ENCODE measurements around the gene HOXA6.

HOXA6 gene

GRCh38 chr7:27123477-27124053 lies 24.0 kb downstream of the HOXA6 start:
- H3K27ac Mint-ChIP-seq, result peak overlapping the region in 1 of 2 donors; percentile 68
- DNase-seq (no peak), ATAC-seq (replicated peaks) (no peak)
- H3K4me3 Mint-ChIP-seq, result no peak overlapping the region
- H3K36me3 Mint-ChIP-seq (ENCODE audit: insufficient read depth), result peaks cover 3% of the 10 kb centered on the region
- no peaks in the 10 kb centered on the region for H3K9me3 Mint-ChIP-seq
- H3K4me1 Mint-ChIP-seq (ENCODE audit: low read depth in 2 of 2), result no peaks in the 10 kb centered on the region
- H3K27me3 Mint-ChIP-seq, result peaks cover 44 to 52% of the 10 kb centered on the region in 2 donors

DNA sequence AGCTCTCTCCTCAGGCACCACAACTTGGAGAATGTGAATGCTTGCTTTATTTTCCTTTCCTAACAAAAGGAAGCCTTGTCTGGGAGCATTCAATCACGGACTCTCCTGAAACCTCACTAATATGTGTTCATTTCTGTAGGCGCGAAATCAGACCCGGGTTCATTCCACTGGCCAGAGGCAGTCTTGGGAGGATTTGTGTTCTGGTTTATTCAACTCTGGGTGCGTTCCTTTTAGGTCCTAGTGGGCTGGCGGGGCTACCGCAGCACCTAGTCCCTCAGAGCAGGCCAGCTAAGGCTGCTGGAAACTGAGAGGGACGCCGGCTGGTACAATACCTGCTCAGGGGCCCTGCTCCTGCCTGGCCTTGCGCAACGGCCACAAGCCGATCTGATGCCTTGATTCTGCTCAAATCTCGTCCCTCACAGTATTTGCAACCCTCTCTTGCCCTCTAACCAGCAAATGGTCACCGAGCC lies 24.5 kb downstream of the HOXA6 start:
- H3K36me3 Mint-ChIP-seq (ENCODE audit: insufficient read depth), result peaks cover 3% of the 10 kb centered on the region
- H3K27me3 Mint-ChIP-seq, result peaks cover 41 to 50% of the 10 kb centered on the region in 2 donors
- ATAC-seq (replicated peaks) (no peak), DNase-seq (no peak)
- no peaks in the 10 kb centered on the region for H3K9me3 Mint-ChIP-seq
- no peaks in the 10 kb centered on the region for H3K4me1 Mint-ChIP-seq (ENCODE audit: low read depth in 2 of 2)
- no peak overlapping the region for H3K27ac Mint-ChIP-seq
- no peak overlapping the region for H3K4me3 Mint-ChIP-seq

- Mint-ChIP-seq H3K27ac (no peak overlapping the region), H3K4me3 (no peak overlapping the region), H3K36me3 (ENCODE audit: insufficient read depth) (peaks cover 3% of the 10 kb centered on the region), H3K9me3 (no peaks in the 10 kb centered on the region), H3K4me1 (ENCODE audit: low read depth in 2 of 2) (no peaks in the 10 kb centered on the region), H3K27me3 (peaks cover 34 to 50% of the 10 kb centered on the region in 2 donors)
- DNase-seq (no peak), ATAC-seq (replicated peaks) (no peak)
Measured at GRCh38 chr7:27122077-27122910, 25.3 kb downstream of the HOXA6 start.

DNA sequence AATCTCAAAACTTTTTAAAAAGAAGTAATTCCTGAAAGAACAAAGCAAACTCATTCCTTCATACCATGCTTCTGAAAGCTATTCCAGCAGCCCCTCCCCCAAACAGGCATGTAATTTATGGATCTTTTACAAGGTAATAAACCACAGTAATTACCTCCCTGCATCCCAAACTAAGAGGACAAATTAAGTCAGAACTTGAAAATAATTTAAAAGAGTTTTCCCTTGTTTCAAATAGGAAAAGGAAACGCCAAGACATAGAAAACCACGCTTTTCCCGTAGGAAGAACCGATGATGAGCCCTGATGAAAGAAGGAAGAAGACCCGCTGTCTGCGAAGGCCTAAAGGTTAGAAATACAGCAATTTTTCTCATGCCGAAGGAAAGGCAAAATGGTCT lies 25.9 kb downstream of the HOXA6 start:
- Mint-ChIP-seq H3K36me3 (ENCODE audit: insufficient read depth) (peaks cover 3% of the 10 kb centered on the region), H3K27me3 (peaks cover 28 to 49% of the 10 kb centered on the region in 2 donors), H3K9me3 (no peaks in the 10 kb centered on the region), H3K4me1 (ENCODE audit: low read depth in 2 of 2) (no peaks in the 10 kb centered on the region), H3K4me3 (no peak overlapping the region), H3K27ac (no peak overlapping the region)
- no peak for ATAC-seq (replicated peaks)
- no peak for DNase-seq

GRCh38 chr7:27119412-27119911 lies 28.1 kb downstream of the HOXA6 start:
- Mint-ChIP-seq H3K36me3 (ENCODE audit: insufficient read depth) (peaks cover 3% of the 10 kb centered on the region), H3K27me3 (peaks cover 8 to 36% of the 10 kb centered on the region in 2 donors), H3K4me1 (ENCODE audit: low read depth in 2 of 2) (no peaks in the 10 kb centered on the region), H3K9me3 (no peaks in the 10 kb centered on the region), H3K4me3 (no peak overlapping the region), H3K27ac (no peak overlapping the region)
- ATAC-seq (replicated peaks) (no peak), DNase-seq (no peak)

- Mint-ChIP-seq H3K4me3 (no peak overlapping the region), H3K9me3 (no peaks in the 10 kb centered on the region), H3K27me3 (peaks cover 0 to 27% of the 10 kb centered on the region in 2 donors), H3K27ac (no peak overlapping the region), H3K4me1 (ENCODE audit: low read depth in 2 of 2) (no peaks in the 10 kb centered on the region), H3K36me3 (ENCODE audit: insufficient read depth) (peaks cover 3% of the 10 kb centered on the region)
- DNase-seq (no peak), ATAC-seq (replicated peaks) (no peak)
Measured at GRCh38 chr7:27118580-27118979, 29.0 kb downstream of the HOXA6 start.

- DNase-seq, result no peak
- Mint-ChIP-seq H3K27ac (no peak overlapping the region), H3K9me3 (no peaks in the 10 kb centered on the region), H3K4me3 (no peak overlapping the region), H3K4me1 (ENCODE audit: low read depth in 2 of 2) (no peaks in the 10 kb centered on the region), H3K27me3 (peaks cover 0 to 23% of the 10 kb centered on the region in 2 donors), H3K36me3 (ENCODE audit: insufficient read depth) (peaks cover 3% of the 10 kb centered on the region)
- ATAC-seq (replicated peaks), result no peak
Measured at GRCh38 chr7:27117887-27118491, 29.6 kb downstream of the HOXA6 start.

DNA sequence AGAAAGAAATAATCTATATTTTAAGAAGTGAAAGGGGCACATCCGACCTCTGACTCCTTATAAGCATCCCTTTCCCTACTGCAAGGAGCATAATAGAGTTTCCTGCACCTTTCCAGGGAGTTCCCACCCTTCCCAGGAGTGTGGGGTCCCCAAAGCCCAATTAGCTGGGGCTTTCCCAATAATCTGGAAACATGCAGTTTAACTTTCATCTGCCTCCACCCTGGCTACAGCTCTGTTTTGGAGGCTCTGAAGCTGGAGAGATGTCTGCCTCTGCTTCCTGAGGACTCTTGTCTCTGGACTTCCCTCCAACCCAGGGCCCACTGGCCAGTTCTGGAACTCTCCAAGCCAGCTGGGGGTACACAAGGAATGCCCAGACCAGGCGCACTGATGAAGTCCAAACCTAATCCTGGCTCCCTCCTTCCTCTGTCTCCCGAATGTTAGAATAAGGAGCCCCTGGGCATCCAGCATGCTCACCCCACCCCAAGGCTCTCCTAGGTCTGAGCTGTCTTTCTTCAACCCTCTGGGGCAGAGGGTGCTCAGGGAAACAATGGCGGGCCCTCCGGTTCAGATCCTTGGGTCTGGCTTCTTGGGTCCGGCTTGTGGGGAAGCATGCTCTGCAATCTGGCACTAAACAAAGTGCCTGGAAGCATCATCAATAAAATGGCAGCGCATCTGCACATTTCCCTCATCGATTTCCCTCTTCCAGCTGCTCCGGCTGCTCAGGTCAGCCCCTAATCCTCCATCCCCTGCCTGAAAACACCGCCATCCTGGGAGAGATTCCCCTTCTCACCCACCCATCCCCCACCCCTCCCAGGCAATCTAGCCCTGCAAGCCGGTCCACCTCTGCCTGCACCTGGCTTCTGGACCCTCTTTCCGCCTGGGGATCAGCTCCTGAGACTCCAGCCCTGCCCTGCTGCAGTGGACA lies 30.4 kb downstream of the HOXA6 start:
- no peak overlapping the region for H3K27ac Mint-ChIP-seq
- peaks cover 0 to 23% of the 10 kb centered on the region in 2 donors for H3K27me3 Mint-ChIP-seq
- H3K4me3 Mint-ChIP-seq, result no peak overlapping the region
- no peak for ATAC-seq (replicated peaks)
- H3K4me1 Mint-ChIP-seq (ENCODE audit: low read depth in 2 of 2), result no peaks in the 10 kb centered on the region
- H3K36me3 Mint-ChIP-seq (ENCODE audit: insufficient read depth), result peaks cover 3% of the 10 kb centered on the region
- DNase-seq, result no peak
- H3K9me3 Mint-ChIP-seq, result no peaks in the 10 kb centered on the region

- H3K27ac Mint-ChIP-seq, result no peak overlapping the region
- H3K4me1 Mint-ChIP-seq (ENCODE audit: low read depth in 2 of 2), result no peaks in the 10 kb centered on the region
- no peak overlapping the region for H3K4me3 Mint-ChIP-seq
- H3K27me3 Mint-ChIP-seq, result peaks cover 0 to 31% of the 10 kb centered on the region in 2 donors
- no peak for ATAC-seq (replicated peaks)
- H3K9me3 Mint-ChIP-seq, result no peaks in the 10 kb centered on the region
- H3K36me3 Mint-ChIP-seq (ENCODE audit: insufficient read depth), result no peaks in the 10 kb centered on the region
- DNase-seq, result no peak
Measured at GRCh38 chr7:27116031-27116961, 31.3 kb downstream of the HOXA6 start.

DNA sequence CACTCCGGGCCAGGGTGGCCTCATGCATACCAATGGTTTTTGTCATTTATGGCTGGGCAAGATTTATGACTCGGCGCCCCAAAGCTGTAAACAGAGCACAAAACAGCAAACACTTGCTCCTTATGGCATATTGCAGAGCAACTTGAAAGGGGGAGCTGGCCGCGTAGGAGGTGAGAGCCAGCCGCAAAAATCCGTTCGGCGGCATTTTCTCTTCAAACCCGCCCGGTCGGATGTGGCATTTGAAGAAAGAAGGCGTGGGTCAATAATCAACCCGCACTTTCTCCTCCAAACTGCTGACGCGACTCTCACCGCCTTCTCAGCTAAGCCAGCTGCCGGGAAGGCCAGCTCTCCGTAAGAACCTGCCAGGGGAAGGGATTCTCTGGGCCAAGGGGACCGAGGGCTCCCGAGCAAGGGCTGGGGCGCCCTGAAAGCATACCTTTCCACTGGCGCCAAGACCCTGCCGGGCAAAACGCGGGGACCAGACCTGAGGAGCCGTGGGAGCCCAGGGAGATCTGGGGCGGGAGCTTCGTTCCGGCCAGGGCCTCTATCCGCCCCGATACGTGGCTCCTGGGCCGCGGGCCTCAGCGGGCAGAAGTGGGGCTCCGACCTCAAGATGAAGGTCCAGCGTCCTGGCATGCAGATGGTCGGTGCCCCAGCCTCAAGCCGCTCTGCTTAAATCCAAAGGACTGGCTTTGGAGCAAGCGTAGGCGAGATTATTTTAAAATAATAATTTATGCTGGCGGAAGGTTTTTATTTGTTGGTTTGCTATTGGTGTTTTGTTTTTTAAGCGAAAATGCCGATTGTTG lies 32.1 kb downstream of the HOXA6 start:
- no peak overlapping the region for H3K4me3 Mint-ChIP-seq
- no peaks in the 10 kb centered on the region for H3K4me1 Mint-ChIP-seq (ENCODE audit: low read depth in 2 of 2)
- no peaks in the 10 kb centered on the region for H3K9me3 Mint-ChIP-seq
- DNase-seq, result no peak
- peaks cover 0 to 37% of the 10 kb centered on the region in 2 donors for H3K27me3 Mint-ChIP-seq
- no peak for ATAC-seq (replicated peaks)
- H3K27ac Mint-ChIP-seq, result no peak overlapping the region
- no peaks in the 10 kb centered on the region for H3K36me3 Mint-ChIP-seq (ENCODE audit: insufficient read depth)

GRCh38 chr7:27114881-27115220 lies 32.7 kb downstream of the HOXA6 start:
- ATAC-seq (replicated peaks) (no peak), DNase-seq (no peak)
- peaks cover 0 to 39% of the 10 kb centered on the region in 2 donors for H3K27me3 Mint-ChIP-seq
- no peaks in the 10 kb centered on the region for H3K4me1 Mint-ChIP-seq (ENCODE audit: low read depth in 2 of 2)
- no peaks in the 10 kb centered on the region for H3K9me3 Mint-ChIP-seq
- H3K4me3 Mint-ChIP-seq, result no peak overlapping the region
- H3K27ac Mint-ChIP-seq, result no peak overlapping the region
- no peaks in the 10 kb centered on the region for H3K36me3 Mint-ChIP-seq (ENCODE audit: insufficient read depth)

Measured in effector memory CD8-positive, alpha-beta T cell (primary cell).